Lung (tissue), 12 donors: ENCODE data around the gene EBF3. TPM values are rescaled to one million over a fixed set of nuclear protein-coding genes. Genes with fewer than 3 reads are reported as not detected.

Experiments
- ATAC-seq: fragments of 200-7000 bp; cut with Tn5 transposase; one replicate; pipeline ENCODE4 v1.9.1; 2020; ENCODE audit warnings: moderate number of reproducible peaks; ENCODE audit not compliant: insufficient read depth, low FRiP score
- DNase-seq, 3 donors: peaks; one replicate each; pipeline ENCODE4 v3.0.0-alpha.2; 2013 to 2017
- H3K27ac ChIP-seq, 2 donors: one replicate each; pipeline ENCODE4 v1.5.1; 2013; ENCODE audit warnings: mild to moderate bottlenecking in 2 of 2, moderate library complexity in 2 of 2, control low read depth in 1 of 2, inconsistent platforms in 1 of 2, low read depth in 1 of 2, low read length in 1 of 2
- H3K27me3 ChIP-seq, 3 donors: one replicate each; pipeline ENCODE4 v1.5.1; 2013; ENCODE audit warnings: low read length in 2 of 3; ENCODE audit not compliant: control insufficient read depth in 3 of 3, insufficient read depth in 3 of 3
- H3K36me3 ChIP-seq, 4 donors: one replicate each; pipeline ENCODE4 v1.5.1; 2013; ENCODE audit warnings: low read length in 4 of 4, mild to moderate bottlenecking in 1 of 4, moderate library complexity in 1 of 4; ENCODE audit not compliant: control insufficient read depth in 4 of 4, insufficient read depth in 4 of 4
- H3K4me1 ChIP-seq, 5 donors: one replicate each; pipeline ENCODE4 v1.5.1; 2013; ENCODE audit warnings: low read length in 5 of 5, mild to moderate bottlenecking in 2 of 5, moderate library complexity in 1 of 5; ENCODE audit not compliant: control insufficient read depth in 5 of 5, insufficient read depth in 5 of 5
- H3K4me3 ChIP-seq: one replicate; pipeline ENCODE4 v1.5.1; 2013; ENCODE audit warnings: mild to moderate bottlenecking, control low read depth, moderate library complexity
- H3K9ac ChIP-seq, 2 donors: one replicate each; pipeline ENCODE4 v1.5.1; 2013; ENCODE audit warnings: low read length in 2 of 2, control low read depth in 1 of 2; ENCODE audit not compliant: insufficient read depth in 1 of 2
- H3K9me3 ChIP-seq, 4 donors: one replicate each; pipeline ENCODE4 v1.5.1; 2013; ENCODE audit warnings: low read length in 3 of 4, mild to moderate bottlenecking in 1 of 4, moderate library complexity in 1 of 4; ENCODE audit not compliant: control insufficient read depth in 4 of 4, insufficient read depth in 3 of 4
- WGBS, 2 donors: extraction: QIAGEN DNeasy Blood & Tissue Kit; methylation state at CpG; one replicate each; pipeline ENCODE4 v1.1.7; 2013; 5-methylcytosine and 5-hydroxymethylcytosine counted together
- polyA plus RNA-seq, 2 donors: library from polyadenylated mRNA; stranded (reverse); fragments of 200-250 nt; gene quantifications; one replicate each; pipeline ENCODE4 v1.2.1, GENCODE V29; 2013
- total RNA-seq, 2 donors: library from RNA; depleted of rRNA in 1 of 2; stranded (reverse); fragments of >200 nt in 1 of 2; gene quantifications; one replicate each; pipeline ENCODE4 v1.2.1, GENCODE V29; 2014 to 2021
- TF ChIP-seq, protein P1 (sequence below): IDR thresholded peaks from 2 replicates; pipeline ENCODE4 v1.5.1; 2012; ENCODE audit warnings: mild to moderate bottlenecking; ENCODE audit errors: control extremely low read depth, extremely low read depth
- donor health status: control.
- donor health status: control.
- donor health status: Bipolar disorder and iron deficiency.
- donor health status: healthy.
- donor health status: DM: yes; HTN: yes; CAD: no.

EBF3 gene
- total and polyA plus RNA-seq, 4 donors, result 0.06 to 1.1 (median 0.08) TPM; not detected in 1

DNA sequence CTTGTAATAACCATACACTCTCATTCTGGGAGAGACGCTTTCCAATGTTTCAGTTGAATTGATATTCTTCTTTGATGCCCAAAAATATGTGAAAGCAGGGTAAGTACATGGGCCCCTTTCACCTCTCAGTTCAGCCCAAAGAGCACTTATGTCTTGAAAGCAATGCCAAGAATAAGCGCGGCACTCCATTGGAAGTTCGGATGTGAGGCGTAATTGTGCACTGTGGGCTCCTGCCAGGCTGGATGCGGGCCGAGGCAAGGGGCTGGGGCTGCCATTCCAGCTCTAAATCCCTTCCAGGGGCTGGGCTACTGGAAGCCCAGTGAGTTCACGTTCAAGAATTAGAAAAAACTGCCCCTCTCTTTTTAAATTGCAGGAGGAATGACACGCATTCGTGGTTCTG lies 113.8 kb downstream of the EBF3 start:
- ATAC-seq (no peak), DNase-seq (peak in 1 of 3 donors; percentile 43)
- H3K4me1 ChIP-seq, result peaks cover 0 to 13% (median 3%) of the 10 kb centered on the region in 5 donors
- TF ChIP-seq, protein P1, sequence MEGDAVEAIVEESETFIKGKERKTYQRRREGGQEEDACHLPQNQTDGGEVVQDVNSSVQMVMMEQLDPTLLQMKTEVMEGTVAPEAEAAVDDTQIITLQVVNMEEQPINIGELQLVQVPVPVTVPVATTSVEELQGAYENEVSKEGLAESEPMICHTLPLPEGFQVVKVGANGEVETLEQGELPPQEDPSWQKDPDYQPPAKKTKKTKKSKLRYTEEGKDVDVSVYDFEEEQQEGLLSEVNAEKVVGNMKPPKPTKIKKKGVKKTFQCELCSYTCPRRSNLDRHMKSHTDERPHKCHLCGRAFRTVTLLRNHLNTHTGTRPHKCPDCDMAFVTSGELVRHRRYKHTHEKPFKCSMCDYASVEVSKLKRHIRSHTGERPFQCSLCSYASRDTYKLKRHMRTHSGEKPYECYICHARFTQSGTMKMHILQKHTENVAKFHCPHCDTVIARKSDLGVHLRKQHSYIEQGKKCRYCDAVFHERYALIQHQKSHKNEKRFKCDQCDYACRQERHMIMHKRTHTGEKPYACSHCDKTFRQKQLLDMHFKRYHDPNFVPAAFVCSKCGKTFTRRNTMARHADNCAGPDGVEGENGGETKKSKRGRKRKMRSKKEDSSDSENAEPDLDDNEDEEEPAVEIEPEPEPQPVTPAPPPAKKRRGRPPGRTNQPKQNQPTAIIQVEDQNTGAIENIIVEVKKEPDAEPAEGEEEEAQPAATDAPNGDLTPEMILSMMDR, result no peak
- no peak overlapping the region for H3K4me3 ChIP-seq
- peaks cover 0 to 3% (median 0%) of the 10 kb centered on the region in 4 donors for H3K9me3 ChIP-seq
- no peak overlapping the region for H3K9ac ChIP-seq
- no peak overlapping the region for H3K27ac ChIP-seq
- H3K36me3 ChIP-seq, result no peaks in the 10 kb centered on the region
- 78 to 88% methylated on average over 10 of the region's 10 CpGs for WGBS, 2 donors
- H3K27me3 ChIP-seq, result peaks cover 0 to 4% (median 0%) of the 10 kb centered on the region in 3 donors

DNA sequence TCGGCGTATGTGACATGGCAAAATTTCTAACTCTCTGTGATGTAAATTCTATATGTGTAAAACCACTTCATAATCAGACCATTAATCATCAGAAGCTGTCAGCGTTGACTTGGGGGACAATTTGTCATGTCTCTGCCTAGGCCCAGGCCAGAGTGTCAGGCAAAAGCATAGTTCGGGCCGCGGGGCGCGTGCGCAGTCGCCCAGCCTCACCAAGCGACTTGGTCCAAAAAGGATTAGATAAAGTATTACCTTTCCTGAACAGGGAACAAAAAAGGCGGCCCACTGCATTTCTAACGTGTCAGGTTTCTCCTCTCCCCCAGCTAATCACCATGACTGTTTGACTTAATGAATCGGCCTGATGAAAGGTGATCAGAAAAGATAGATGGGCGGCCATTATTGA lies 114.2 kb downstream of the EBF3 start:
- no peaks in the 10 kb centered on the region for H3K36me3 ChIP-seq
- TF ChIP-seq, protein P1, result no peak
- H3K27ac ChIP-seq, result no peak overlapping the region
- peaks cover 0 to 4% (median 4%) of the 10 kb centered on the region in 3 donors for H3K27me3 ChIP-seq
- WGBS, 2 donors, result 89 to 95% methylated on average over 15 of the region's 15 CpGs
- no peak overlapping the region for H3K9ac ChIP-seq
- H3K9me3 ChIP-seq, result peaks cover 0 to 3% (median 0%) of the 10 kb centered on the region in 4 donors
- H3K4me3 ChIP-seq, result no peak overlapping the region
- ATAC-seq (no peak), DNase-seq (no peak)
- peaks cover 0 to 13% (median 3%) of the 10 kb centered on the region in 5 donors for H3K4me1 ChIP-seq

DNA sequence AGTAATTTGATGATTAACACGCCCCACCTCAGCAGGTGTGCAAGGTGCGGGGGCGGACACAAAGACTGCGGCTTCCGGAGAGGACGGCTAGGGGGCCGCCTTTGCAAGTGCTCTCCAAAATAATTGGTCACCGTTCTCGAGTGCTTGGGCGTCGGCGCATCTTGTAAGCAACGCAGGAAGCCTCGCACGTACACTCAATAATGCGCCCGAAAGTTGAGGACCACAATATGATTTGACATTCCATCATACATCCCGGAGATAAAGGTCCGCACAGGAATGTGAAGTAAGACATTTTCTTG lies 114.7 kb downstream of the EBF3 start:
- Histone ChIP-seq H3K9ac (no peak overlapping the region), H3K9me3 (peaks cover 0 to 3% (median 0%) of the 10 kb centered on the region in 4 donors), H3K4me1 (peaks cover 0 to 13% (median 3%) of the 10 kb centered on the region in 5 donors), H3K4me3 (no peak overlapping the region), H3K27ac (no peak overlapping the region), H3K36me3 (no peaks in the 10 kb centered on the region), H3K27me3 (peaks cover 0 to 4% (median 4%) of the 10 kb centered on the region in 3 donors)
- TF ChIP-seq, protein P1, result no peak
- ATAC-seq, result no peak
- 95% methylated on average over 19 of the region's 19 CpGs for WGBS, 2 donors
- DNase-seq, result no peak

DNA sequence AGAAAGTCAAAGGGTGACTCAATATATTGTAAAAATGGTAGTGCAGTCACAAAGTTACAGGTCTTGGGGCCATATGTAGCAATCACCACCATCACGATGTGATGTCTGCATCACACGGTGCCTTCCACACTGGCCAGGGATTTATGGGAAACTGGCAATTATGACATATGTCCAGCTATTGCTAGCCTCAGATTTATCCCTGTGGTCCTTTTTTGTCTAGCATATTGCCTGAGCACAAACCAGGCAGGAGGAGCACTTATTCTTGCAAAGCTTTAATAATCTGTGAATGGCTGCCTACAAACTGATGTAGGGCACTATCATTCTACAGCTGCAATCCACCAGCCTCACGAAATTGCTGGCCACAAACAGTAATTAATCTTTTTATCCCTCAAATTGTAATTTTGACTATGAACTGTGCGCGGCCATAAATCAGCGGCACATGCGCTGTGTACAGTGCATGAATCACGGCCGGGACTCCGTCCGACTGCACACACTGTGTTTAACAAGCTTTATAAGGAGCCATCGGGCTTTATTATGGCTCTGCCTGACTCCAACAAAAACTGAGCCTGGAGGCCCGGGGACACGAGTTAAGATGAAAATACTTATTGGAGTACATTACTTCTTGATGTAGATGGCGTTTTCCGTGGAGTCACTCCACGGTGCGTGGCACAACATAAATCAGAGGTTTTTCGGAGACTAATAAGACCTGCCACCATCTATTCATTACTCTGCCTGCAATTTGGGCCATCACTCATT lies 115.2 kb downstream of the EBF3 start:
- peaks cover 0 to 4% (median 4%) of the 10 kb centered on the region in 3 donors for H3K27me3 ChIP-seq
- H3K36me3 ChIP-seq, result no peaks in the 10 kb centered on the region
- no peak overlapping the region for H3K4me3 ChIP-seq
- peaks cover 0 to 3% (median 0%) of the 10 kb centered on the region in 4 donors for H3K9me3 ChIP-seq
- peaks cover 0 to 11% (median 3%) of the 10 kb centered on the region in 5 donors for H3K4me1 ChIP-seq
- TF ChIP-seq, protein P1, result no peak
- WGBS, 2 donors, result 92 to 95% methylated on average over 19 of the region's 19 CpGs
- DNase-seq (peak in 1 of 3 donors; percentile 19), ATAC-seq (no peak)
- no peak overlapping the region for H3K27ac ChIP-seq
- no peak overlapping the region for H3K9ac ChIP-seq
